ENCODE data around the gene BCL2L14. TPM values are rescaled to one million over a fixed set of nuclear protein-coding genes. Genes with fewer than 3 reads are reported as not detected.
"Not testable (repeated sequence)": the region's sequence is repeated elsewhere in the genome, so short reads cannot be mapped to it uniquely, and the experiment has no call there.

The BCL2L14 gene
- total RNA-seq, 6 experiments from 2014 or later = not detected

DNA sequence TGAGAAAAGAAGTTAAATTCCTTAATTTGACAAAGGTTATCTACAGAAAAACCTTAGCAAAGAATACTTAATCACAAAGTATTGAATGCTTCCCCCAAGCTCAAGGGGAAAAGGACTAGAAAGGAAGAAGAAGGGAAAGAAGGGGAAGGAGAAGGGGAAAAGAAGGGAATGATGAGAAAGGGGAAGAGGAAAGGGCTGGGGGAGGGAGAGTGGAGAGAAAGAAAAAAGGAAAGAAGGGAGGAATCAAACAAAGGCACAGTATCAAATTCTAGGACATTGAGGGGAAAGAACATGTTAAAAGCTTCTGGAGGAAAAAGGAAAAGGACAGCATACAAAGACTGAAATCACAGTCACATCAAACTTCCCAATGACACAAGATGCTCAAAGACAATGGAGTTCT lies 70.3 kb downstream of the BCL2L14 start:
- peaks cover 15% of the 10 kb centered on the region; the same call in 1 of the 2 replicates for H3K36me3 Mint-ChIP-seq (ENCODE audit: low read depth)
- no peak overlapping the region for H3K27ac Mint-ChIP-seq
- no peak for DNase-seq
- no peak overlapping the region for H3K4me3 Mint-ChIP-seq
- H3K4me1 Mint-ChIP-seq (ENCODE audit: low read depth) = no peaks in the 10 kb centered on the region
- H3K27me3 Mint-ChIP-seq (ENCODE audit: insufficient read depth) = no peaks in the 10 kb centered on the region; the same call in 1 of the 2 replicates
- no peak for TF ChIP-seq CTCF (IDR thresholded peaks at IDR 0.05)
- H3K9me3 Mint-ChIP-seq = no peaks in the 10 kb centered on the region

- not testable (repeated sequence) for H3K4me1 Mint-ChIP-seq (ENCODE audit: low read depth); H3K27ac Mint-ChIP-seq
- peaks cover 24% of the 10 kb centered on the region for H3K36me3 Mint-ChIP-seq (ENCODE audit: low read depth)
These were observed 73.8 kb downstream of the BCL2L14 start for GRCh38 chr12:12144531-12144930.

DNA sequence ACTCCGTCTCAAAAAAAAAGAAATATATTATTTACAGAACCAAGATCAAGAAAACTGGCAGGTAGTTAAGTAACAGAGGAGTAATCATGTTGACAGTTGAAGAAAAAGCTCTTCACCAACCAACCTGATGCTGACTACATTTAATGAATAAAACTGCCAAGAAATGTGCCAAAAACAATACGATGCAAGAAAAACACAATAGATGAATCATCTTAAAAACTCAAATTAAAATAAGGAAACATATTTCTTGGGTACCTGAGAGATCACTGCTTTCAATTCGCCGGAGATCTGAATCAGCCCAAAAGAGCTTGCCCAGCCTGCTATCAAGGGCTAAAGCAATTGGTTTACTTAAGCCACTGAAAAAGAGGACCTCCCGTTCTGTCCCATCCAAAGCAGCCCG lies 76.4 kb downstream of the BCL2L14 start:
- no peak for TF ChIP-seq CTCF (IDR thresholded peaks at IDR 0.05)
- H3K4me3 Mint-ChIP-seq = no peak overlapping the region
- H3K27me3 Mint-ChIP-seq (ENCODE audit: insufficient read depth) = no peaks in the 10 kb centered on the region
- no peaks in the 10 kb centered on the region for H3K4me1 Mint-ChIP-seq (ENCODE audit: low read depth)
- H3K27ac Mint-ChIP-seq = no peak overlapping the region
- H3K36me3 Mint-ChIP-seq (ENCODE audit: low read depth) = peaks cover 34% of the 10 kb centered on the region
- H3K9me3 Mint-ChIP-seq = no peaks in the 10 kb centered on the region
- DNase-seq = no peak

More at GRCh38 chr12:12144531-12144930, 73.8 kb downstream of the BCL2L14 start:
- not testable (repeated sequence) for H3K9me3 Mint-ChIP-seq; DNase-seq; H3K4me3 Mint-ChIP-seq; H3K27me3 Mint-ChIP-seq (ENCODE audit: insufficient read depth)

Small RNA genes within 50 kb of the gene (microRNA-seq; reads per million reads assigned to microRNA genes)
- not detected for gene MIR1244-4

Other genes starting within 250 kb of the BCL2L14 start
- gene LRP6, start 196.1 kb downstream of the BCL2L14 start, total RNA-seq (2021; fragmentation: NEBNext Ultra II Directional; extraction: Animal tissue kit (Norgen Biotek cat#: 25700)) = 10 to 100 TPM; 24.0 to 31.6 (median 27.0) TPM